HUDEP-2 (cell line): ENCODE data around the gene IPO11.
"Not testable (repeated sequence)": the region's sequence is repeated elsewhere in the genome, so short reads cannot be mapped to it uniquely, and the experiment has no call there.

Source experiments
- DNase-seq, 76 experiments: peaks; one replicate each; lab custom pipeline; 2025; ENCODE audit not compliant: unreplicated experiment in 76 of 76; lab: John Stamatoyannopoulos, UW

Gene IPO11

GRCh38 chr5:62565740-62566139 lies 153.2 kb downstream of the IPO11 start:
- not testable (repeated sequence) for DNase-seq

- no peak for DNase-seq
These were observed 155.6 kb downstream of the IPO11 start for GRCh38 chr5:62568143-62568542.

DNA sequence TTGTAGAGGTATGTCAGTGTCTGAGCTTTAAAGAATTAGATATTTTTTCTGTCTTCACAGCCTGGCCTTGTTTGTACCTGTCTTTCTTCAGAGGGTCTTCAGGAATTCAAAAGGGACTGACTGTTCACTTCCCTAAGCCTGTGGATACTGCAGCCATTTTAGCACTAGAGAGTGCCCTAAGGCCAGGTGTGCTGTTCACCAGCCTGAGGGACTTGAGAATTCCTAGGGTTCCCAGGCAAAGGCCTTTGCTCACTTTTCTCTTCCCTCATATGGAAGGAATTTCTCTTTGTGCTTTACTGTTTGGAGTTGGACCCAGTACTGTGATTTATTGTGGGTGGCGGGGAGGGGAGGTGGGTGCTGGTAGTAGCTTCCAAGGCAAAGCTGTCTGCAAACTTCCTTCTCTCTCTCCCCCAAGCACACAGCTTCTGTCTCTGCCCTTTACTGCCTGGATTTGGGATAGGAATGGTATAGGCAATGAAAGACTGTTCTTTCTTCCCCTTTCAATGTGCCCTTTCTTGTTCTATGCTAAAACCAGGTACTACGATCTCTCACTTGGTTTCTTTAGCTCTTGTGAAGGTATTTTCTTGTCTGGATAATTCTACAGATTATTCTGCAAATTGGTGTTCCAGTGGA lies 156.4 kb downstream of the IPO11 start:
- no peak for DNase-seq

DNA sequence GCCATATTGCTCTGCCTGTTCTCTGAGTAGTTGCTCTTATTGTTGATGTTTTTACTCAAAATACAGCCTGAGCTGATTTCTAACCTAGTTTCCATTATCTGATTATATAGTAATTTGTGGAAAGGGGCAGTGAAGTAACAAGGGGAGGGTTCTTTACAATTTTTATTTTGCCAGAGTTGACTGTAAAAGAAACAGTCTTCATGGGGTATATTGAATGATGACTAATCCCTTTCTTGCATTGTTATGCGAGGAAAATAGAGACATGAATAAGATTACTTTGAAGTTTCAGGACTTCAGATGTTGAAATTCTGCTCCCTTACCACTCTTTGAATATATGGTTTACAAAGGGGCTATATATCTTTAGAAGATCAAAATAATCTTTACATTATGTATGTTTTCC lies 156.9 kb downstream of the IPO11 start:
- no peak for DNase-seq

GRCh38 chr5:62572918-62573514 lies 160.5 kb downstream of the IPO11 start:
- no peak for DNase-seq

- no peak for DNase-seq
These were observed 162.0 kb downstream of the IPO11 start for GRCh38 chr5:62574599-62574998.

DNA sequence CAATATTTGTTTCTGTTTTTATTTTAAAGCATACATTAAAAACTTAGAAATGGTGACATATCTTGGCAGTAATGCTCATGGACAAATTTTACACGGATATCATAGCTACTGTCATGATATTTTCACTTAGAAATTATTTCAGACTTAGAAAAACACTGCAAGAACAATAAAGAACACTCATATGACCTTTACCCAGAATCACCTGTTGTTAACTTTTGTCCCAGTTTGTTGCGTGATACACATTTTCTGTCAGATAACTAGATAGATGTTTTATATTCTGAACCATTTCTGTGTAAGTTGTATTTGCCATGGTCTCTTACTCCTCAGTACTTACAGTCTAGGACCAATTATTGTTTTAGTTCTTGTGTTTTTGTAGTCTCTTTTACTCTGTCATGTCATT lies 162.5 kb downstream of the IPO11 start:
- DNase-seq, result no peak

- no peak for DNase-seq
These were observed 162.9 kb downstream of the IPO11 start for GRCh38 chr5:62575489-62575888.

- DNase-seq, result no peak
These were observed 164.1 kb downstream of the IPO11 start for GRCh38 chr5:62576570-62577170.

DNA sequence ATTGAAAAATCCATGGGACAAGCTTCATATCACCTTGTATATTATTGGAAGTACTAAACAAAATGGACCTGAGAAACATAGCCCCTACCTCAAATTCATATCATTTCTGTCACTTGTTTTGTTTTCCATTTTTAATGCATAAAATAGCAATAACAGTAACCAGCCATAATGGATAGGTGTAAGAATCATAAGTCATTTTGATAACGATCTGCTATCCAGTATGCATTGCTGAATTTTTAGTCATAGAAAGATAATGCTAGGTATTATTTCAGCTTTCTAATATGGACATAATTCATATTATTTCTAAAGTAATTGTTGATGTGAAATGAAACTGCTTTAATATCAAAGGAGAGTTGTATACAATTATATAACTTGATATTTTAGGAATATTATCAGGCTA lies 164.9 kb downstream of the IPO11 start:
- DNase-seq, result no peak

GRCh38 chr5:62578540-62578939 lies 166.0 kb downstream of the IPO11 start, which contains the start of gene LRRC70:
Gene LRRC70, plus strand, starts transcription at chr5:62578819. Its CDS starts 620 bp downstream, at chr5:62579439.
- DNase-seq, result no peak

DNA sequence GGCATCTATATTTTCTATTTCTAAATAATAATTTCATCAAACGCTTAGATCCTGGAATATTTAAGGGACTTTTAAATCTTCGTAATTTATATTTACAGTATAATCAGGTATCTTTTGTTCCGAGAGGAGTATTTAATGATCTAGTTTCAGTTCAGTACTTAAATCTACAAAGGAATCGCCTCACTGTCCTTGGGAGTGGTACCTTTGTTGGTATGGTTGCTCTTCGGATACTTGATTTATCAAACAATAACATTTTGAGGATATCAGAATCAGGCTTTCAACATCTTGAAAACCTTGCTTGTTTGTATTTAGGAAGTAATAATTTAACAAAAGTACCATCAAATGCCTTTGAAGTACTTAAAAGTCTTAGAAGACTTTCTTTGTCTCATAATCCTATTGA lies 167.2 kb downstream of the IPO11 start:
- DNase-seq, result no peak

GRCh38 chr5:62581836-62582597 lies 169.5 kb downstream of the IPO11 start:
- DNase-seq, result no peak

GRCh38 chr5:62584391-62584790 lies 171.8 kb downstream of the IPO11 start:
- DNase-seq, result no peak

DNA sequence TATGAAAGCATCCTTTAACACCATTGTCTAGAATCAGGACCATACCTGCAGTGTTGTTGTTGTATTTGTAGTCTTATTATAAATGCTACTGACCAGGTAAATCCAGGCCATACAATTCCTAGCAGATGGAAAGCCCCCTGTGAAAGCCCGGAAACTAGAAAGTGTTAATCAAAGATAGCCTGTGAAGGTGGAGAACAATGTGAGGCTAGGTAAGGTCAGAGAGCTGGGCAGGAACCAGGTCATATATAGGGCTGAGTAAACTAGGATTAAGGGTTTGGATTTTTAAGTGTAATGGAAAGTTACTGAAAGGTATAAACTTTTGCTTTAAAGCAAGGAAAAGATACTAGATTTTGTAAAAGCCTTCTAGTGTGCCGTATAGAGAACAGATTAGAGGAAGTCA lies 172.7 kb downstream of the IPO11 start:
- no peak for DNase-seq

DNA sequence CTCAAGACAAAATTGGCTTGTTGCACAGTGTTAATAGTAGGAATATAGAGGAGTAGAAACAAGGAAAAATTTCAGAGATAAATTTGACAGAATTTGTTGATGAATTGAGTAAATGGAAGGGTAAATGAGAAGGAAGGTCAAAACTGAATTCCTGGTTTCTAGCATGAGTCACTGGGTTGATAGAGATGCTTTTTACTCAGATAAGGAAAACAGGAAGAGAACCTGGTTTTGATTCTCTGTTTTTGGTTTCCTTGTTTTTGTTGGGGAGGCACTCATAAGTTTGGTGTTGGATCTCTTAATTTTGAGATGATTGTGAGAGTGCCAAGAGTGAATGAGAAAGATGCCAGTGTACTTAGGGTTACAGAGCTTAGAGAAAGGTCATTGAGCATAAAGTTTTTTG lies 173.2 kb downstream of the IPO11 start:
- DNase-seq, result no peak

GRCh38 chr5:62587737-62588136 lies 175.2 kb downstream of the IPO11 start:
- no peak for DNase-seq

DNA sequence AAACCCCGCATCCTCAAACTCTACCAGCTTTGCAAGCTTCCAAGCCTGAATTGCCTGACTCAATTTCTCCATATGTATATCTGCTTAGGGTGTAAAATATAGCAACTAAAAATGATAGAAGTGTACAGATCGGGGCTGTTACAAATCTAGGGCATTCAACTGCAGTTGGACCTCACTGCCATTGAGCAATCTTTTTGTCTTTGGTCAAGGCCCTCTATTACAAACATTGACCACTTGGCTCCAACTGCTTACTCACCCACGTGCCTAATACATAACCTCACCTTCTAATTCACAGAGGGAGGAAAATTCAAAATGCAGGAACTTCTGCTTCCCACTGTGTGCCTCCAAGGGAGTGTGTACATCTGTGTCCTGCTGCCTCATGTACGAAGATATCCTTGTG lies 176.1 kb downstream of the IPO11 start:
- no peak for DNase-seq

DNA sequence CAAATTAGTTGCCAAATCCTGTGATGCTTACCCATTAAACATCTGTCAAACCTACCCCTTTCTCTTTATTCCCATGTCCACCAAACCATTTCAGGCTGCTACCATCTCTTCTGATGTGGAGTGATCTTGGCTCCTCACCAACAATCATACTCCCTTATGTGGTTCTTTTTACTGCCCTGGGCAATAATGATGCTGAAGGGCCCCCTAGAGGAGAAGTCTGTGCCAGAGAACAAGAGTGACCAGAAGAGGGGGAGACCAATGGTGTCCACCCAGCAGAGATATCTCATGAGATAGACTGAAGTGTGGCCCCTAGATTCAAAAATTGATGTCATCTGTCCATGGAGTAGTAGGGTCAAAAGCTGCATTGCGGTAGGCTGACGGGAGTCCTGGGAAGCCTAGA lies 176.9 kb downstream of the IPO11 start:
- DNase-seq, result no peak

DNA sequence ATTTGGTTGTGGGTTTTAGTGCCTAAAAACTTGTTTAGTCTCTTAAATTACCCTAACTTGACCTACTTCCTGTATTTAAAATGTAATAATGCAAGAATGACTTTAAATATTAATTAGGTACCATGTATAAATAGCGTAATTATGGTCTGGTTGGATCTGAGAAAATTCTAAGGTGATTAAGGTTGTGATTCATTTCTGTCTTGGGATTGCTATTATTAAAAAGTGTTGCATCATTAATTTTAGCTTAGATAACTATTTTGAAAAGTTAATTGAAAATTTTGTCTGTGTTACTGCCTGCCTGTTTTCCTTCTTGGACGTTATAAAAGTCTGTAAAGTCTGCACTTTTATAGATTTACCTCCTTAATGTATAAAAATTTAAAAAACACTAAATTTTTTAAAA lies 177.8 kb downstream of the IPO11 start:
- DNase-seq, result no peak

- no peak for DNase-seq
These were observed 180.0 kb downstream of the IPO11 start for GRCh38 chr5:62592558-62592957.

- no peak for DNase-seq
These were observed 180.8 kb downstream of the IPO11 start for GRCh38 chr5:62593331-62593730.
